ENCODE data around the gene TYK2. TPM values are rescaled to one million over a fixed set of nuclear protein-coding genes. Genes with fewer than 3 reads are reported as not detected.
"Not testable (repeated sequence)": the region's sequence is repeated elsewhere in the genome, so short reads cannot be mapped to it uniquely, and the experiment has no call there.

The TYK2 gene
- total and polyA plus RNA-seq, 7 donors, result 35.6 to 125 (median 47.2) TPM

DNA sequence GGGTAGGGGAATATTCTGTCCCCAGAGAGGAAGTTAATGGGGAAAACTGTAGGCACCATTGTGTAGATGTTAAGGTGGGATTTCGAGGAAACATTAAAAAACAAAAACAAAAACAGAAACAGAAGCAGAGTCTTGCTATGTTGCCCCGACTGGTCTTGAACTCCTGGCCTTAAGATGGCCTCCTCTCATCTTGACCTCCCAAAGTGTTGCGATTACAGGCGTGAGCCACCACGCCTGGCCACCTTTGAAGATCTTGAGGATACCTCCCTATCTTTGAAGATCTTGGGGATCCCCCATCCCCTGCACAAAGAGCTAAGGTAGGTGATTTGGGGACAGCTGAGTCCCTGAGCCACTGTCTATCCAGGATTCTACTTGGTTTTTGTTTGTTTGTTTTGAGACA, 40.4 kb downstream of the TYK2 start:
- no peak for TF ChIP-seq EP300 (IDR thresholded peaks at IDR 0.05)
- TF ChIP-seq, protein P1, sequence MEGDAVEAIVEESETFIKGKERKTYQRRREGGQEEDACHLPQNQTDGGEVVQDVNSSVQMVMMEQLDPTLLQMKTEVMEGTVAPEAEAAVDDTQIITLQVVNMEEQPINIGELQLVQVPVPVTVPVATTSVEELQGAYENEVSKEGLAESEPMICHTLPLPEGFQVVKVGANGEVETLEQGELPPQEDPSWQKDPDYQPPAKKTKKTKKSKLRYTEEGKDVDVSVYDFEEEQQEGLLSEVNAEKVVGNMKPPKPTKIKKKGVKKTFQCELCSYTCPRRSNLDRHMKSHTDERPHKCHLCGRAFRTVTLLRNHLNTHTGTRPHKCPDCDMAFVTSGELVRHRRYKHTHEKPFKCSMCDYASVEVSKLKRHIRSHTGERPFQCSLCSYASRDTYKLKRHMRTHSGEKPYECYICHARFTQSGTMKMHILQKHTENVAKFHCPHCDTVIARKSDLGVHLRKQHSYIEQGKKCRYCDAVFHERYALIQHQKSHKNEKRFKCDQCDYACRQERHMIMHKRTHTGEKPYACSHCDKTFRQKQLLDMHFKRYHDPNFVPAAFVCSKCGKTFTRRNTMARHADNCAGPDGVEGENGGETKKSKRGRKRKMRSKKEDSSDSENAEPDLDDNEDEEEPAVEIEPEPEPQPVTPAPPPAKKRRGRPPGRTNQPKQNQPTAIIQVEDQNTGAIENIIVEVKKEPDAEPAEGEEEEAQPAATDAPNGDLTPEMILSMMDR (IDR thresholded peaks at IDR 0.05), result no peak
- intact Hi-C loops (cut with DNase I), result loop anchor here (10.0 kb wide), 1 partner anchor 145 kb away; the partner anchor contains the start of gene DNMT1

DNA sequence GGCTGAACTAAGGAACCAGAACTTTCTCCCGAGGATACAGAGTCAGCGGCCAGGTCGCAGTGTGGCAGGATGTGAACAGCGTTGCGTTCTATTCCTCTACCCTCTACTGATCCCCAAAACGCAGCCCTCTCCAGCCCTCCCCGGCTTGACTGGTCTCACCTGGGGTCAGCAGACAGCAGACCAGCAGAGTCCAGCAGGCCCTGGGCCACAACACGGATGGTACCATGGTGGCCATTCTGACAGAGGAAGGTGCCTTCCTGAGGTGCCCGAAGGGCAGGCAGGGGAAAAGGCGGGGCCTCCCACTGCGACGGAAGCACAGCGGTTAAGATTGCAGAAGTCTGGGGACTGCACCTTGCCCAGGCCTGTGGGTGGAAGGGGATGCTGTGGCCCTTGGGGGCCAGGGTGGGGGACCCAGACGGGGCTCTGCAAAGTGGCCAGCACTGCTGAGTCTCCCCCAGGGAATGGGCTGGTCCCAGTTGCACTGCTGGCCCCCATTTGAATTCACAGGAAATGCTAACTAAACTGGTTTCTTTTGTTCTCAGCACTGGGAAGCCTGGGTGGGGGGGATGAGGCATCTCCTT, 40.9 kb downstream of the TYK2 start, which contains the start of gene ICAM3:
TSS of gene ICAM3 (minus strand) at position 245 of the 581 bp plus-strand sequence. CDS start at position 235, 10 bp downstream.
- no peak within 1 kb of the TSS for H3K4me3 ChIP-seq
- no peak for DNase-seq
- H3K27me3 ChIP-seq, result no peaks in the 10 kb centered on the region
- peaks cover 0 to 8% (median 4%) of the 10 kb centered on the region in 4 donors for H3K4me1 ChIP-seq
- no peaks in the 10 kb centered on the region for H3K36me3 ChIP-seq
- intact Hi-C loops (cut with DNase I), result loop anchor here (10.0 kb wide), 1 partner anchor 145 kb away; the partner anchor contains the start of gene DNMT1
- no peak within 1 kb of the TSS for H3K27ac ChIP-seq
- no peaks in the 10 kb centered on the region for H3K9me3 ChIP-seq
- TF ChIP-seq POLR2AphosphoS5 (IDR thresholded peaks at IDR 0.05) (no peak), POLR2A (IDR thresholded peaks at IDR 0.05) (no peak), EP300 (IDR thresholded peaks at IDR 0.05) (no peak)
- TF ChIP-seq, protein P1 (IDR thresholded peaks at IDR 0.05), result no peak
- WGBS, 2 donors, result 33 to 73% methylated on average over 14 of the region's 14 CpGs

More for the DNA sequence above, 40.4 kb downstream of the TYK2 start:
- WGBS, 2 donors, result 86 to 91% methylated on average over 5 of the region's 5 CpGs
- DNase-seq, result no peak
- Histone ChIP-seq H3K4me3 (no peak overlapping the region), H3K4me1 (peaks cover 0 to 5% (median 1%) of the 10 kb centered on the region in 4 donors), H3K27me3 (no peaks in the 10 kb centered on the region), H3K27ac (no peak overlapping the region), H3K9me3 (no peaks in the 10 kb centered on the region), H3K36me3 (no peaks in the 10 kb centered on the region)

DNA sequence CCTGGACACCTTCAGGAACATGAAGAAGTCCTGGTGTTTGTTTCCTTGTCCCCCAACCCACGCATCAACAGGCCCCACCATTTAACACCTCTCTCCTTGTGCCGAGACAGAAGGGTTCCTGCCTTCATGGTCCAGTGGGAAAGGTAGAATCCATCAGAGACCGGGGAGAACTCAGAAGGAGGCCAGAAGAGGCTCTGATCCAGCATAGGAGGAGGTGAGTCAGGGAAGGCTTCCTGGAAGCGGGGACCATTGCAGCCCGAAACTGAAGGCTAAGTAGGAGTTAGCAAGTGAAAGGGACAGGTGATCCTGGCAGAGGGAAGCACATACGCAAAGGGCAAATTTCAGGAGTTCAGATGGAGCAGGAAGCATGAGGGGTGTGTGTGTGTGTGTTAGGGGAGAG, 41.4 kb downstream of the TYK2 start:
- H3K27me3 ChIP-seq, result no peaks in the 10 kb centered on the region
- H3K4me3 ChIP-seq, result no peak overlapping the region
- H3K9me3 ChIP-seq, result no peaks in the 10 kb centered on the region
- 63 to 85% methylated on average over 6 of the region's 6 CpGs for WGBS, 2 donors
- H3K36me3 ChIP-seq, result no peaks in the 10 kb centered on the region
- H3K4me1 ChIP-seq, result peaks cover 0 to 13% (median 9%) of the 10 kb centered on the region in 4 donors
- intact Hi-C loops (cut with DNase I), result loop anchor here (10.0 kb wide), 1 partner anchor 144 kb away; the partner anchor contains the start of gene DNMT1
- TF ChIP-seq, protein P1 (IDR thresholded peaks at IDR 0.05), result no peak
- no peak for TF ChIP-seq POLR2A (IDR thresholded peaks at IDR 0.05)
- TF ChIP-seq POLR2AphosphoS5 (IDR thresholded peaks at IDR 0.05), result no peak
- TF ChIP-seq EP300 (IDR thresholded peaks at IDR 0.05), result no peak
- H3K27ac ChIP-seq, result no peak overlapping the region
- DNase-seq, result no peak

DNA sequence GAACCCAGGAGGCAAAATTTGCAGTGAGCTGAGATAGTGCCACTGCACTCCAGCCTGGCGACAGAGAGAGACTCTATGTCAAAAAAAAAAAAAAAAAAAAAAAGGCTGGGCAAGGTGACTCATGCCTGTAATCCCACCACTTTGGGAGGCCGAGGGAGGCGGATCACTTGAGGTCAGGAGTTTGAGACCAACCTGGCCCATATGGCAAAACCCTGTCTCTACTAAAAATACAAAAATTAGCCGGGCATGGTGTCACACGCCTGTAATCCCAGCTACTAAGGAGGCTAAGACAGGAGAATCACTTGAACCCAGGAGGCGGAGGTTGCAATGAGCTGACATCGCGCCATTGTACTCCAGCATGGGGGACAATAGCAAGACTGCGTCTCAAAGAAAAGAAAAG, 43.6 kb downstream of the TYK2 start:
- not testable (repeated sequence) for H3K9me3 ChIP-seq, H3K27ac ChIP-seq, DNase-seq, H3K4me3 ChIP-seq, H3K36me3 ChIP-seq, H3K27me3 ChIP-seq
- WGBS, 2 donors, result 95 to 97% methylated on average over 9 of the region's 9 CpGs
- intact Hi-C loops (cut with DNase I), result loop anchor here (10.0 kb wide), 1 partner anchor 142 kb away; the partner anchor contains the start of gene DNMT1
- peaks cover 0 to 29% (median 25%) of the 10 kb centered on the region in 4 donors for H3K4me1 ChIP-seq

DNA sequence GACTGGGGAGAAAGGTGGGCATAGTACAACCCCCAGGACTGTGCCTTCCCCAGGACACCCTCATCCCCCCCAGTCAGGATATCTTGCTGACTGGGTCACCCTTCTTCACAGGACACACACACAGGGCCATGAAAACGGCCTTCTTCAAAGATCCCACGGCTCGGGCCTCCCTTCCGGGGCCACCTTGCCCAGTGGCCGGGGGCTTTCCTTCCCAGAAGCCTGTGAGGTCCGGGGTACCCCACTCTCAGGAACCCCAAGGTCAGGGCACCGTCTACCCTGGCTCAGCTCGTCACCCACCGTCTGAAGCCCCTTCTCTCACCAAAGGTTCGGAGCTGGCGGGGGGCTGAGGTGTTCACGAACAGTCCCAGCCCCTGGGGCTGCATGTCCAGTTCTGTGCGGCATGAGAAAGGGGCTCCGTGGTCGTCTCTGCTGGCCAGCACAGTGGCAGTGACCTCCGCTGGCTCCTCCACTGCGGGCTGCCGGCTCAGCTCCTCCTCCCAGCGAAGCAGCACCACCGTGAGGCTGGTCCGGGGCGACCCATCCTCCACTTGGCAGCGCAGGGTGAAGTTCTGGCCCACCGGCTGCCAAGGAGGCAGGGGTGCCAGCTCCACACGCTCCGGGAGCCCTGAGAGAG, 44.9 kb downstream of the TYK2 start:
- TF ChIP-seq POLR2AphosphoS5 (IDR thresholded peaks at IDR 0.05) (no peak), POLR2A (IDR thresholded peaks at IDR 0.05) (no peak)
- H3K4me3 ChIP-seq, result peak overlapping the region in 3 of 4 donors; percentile 59 to 76 (median 70)
- 68 to 82% methylated on average over 26 of the region's 26 CpGs for WGBS, 2 donors
- peaks cover 0 to 3% (median 1%) of the 10 kb centered on the region in 4 donors for H3K36me3 ChIP-seq
- intact Hi-C loops (cut with DNase I), result loop anchor here (10.0 kb wide), 1 partner anchor 141 kb away; the partner anchor contains the start of gene DNMT1
- DNase-seq, result no peak
- H3K4me1 ChIP-seq, result peaks cover 0 to 33% (median 27%) of the 10 kb centered on the region in 4 donors
- H3K27ac ChIP-seq, result peak overlapping the region; percentile 56 to 91 (median 88)
- no peaks in the 10 kb centered on the region for H3K9me3 ChIP-seq
- H3K27me3 ChIP-seq, result no peaks in the 10 kb centered on the region

Measured in sigmoid colon (tissue), 7 donors.